ENCODE data around the gene MGARP.

Gene MGARP

DNA sequence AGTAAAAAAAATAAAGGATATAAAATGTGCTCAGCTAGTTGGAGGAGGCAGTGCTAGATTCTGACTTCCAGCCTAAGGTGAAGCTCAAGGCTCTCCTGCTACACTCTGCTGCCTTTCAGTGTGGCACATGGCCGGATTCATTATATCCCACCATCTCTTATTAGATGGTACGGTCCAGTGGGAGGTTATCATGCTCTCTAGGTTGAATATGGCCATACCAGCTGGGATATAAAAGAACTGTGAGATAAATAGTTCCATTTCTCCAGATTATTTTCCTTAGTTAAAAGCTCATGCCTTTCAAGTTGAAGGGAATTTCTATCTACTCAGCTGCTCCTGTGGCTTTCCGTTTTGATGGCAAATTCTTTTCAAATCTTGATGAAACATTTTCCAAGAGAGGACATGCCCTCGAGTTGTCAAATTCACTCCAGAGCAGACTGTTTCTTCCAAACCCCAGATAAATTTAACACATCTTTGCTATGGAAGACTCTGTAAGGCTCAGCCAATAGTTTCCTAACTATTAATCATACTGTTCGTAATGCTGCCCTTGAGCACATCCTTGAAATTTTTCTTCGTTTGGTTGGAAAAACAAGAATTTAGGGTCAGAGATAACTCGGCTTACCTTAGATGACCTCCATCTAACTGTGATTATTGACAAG is 2.2 kb upstream of the MGARP start:
- Histone ChIP-seq H3K4me3 (no peak overlapping the region), H3K36me3 (peaks cover 6 to 28% (median 21%) of the 10 kb centered on the region in 11 experiments; a peak in 17 of 22 replicates), H3K9me3 (replicated peaks in 1 of 11) (peaks cover 23 to 42% (median 31%) of the 10 kb centered on the region in 11 experiments), H3K4me1 (peaks cover 0 to 8% (median 0%) of the 10 kb centered on the region in 10 experiments; a peak in 4 of 20 replicates), H4K20me1 (no peaks in the 10 kb centered on the region), H3K4me2 (no peak overlapping the region), H3K9ac (no peak overlapping the region), H3K27me3 (no peaks in the 10 kb centered on the region), H3K27ac (no peak overlapping the region)
- no peak for TF ChIP-seq Cebpa-rat (IDR thresholded peaks at IDR 0.05)

DNA sequence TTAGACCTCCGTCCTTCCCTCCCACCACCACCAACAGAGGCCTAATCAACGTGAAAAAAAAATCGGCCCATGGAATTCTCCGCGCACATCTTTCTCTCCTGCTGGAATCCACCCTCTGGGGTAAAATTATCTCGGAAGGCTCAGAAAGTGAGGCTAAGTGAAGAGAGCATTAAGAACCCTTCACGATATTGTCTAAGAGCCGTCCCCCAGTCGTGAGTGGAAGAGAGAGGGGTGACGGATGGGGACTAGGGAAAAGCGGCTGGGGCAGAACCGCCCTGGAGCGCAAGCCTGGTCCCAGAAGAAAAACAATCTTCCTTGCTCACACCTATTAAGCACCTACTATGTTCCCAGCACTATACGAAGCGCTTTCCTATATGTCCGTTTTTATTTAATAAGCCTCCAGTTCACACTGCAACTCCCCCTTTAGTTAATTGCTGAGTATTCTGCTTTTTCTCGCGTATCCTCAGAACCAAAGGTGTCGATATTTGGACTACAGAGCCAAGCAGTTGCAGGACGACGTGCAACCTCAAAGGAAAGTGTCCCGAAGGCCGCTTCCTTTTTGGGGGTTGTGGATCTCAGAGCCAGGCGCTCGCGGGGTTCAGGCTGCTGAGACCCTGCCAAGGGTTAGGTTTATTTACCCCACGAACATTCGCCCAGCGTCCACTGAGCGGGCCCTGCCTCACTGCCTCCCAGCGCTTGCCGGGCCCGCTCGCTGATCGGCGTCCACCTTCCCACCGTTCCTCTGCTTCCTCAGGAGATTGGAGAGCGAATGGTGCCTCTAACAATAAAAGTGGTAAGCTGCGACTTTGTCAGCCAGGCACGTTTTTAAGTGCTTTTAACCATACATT is 889 bp downstream of the MGARP start:
- Histone ChIP-seq H3K4me1 (peaks cover 0 to 8% (median 0%) of the 10 kb centered on the region in 10 experiments; a peak in 4 of 20 replicates), H3K36me3 (peaks cover 0 to 1% (median 0%) of the 10 kb centered on the region in 11 experiments; a peak in 3 of 22 replicates), H3K4me3 (no peak overlapping the region), H3K9me3 (replicated peaks in 1 of 11) (peaks cover 12 to 21% (median 16%) of the 10 kb centered on the region in 11 experiments), H3K27ac (no peak overlapping the region), H3K27me3 (no peaks in the 10 kb centered on the region), H3K4me2 (no peak overlapping the region), H4K20me1 (no peaks in the 10 kb centered on the region), H3K9ac (no peak overlapping the region)
- TF ChIP-seq Cebpa-rat (IDR thresholded peaks at IDR 0.05), result no peak

DNA sequence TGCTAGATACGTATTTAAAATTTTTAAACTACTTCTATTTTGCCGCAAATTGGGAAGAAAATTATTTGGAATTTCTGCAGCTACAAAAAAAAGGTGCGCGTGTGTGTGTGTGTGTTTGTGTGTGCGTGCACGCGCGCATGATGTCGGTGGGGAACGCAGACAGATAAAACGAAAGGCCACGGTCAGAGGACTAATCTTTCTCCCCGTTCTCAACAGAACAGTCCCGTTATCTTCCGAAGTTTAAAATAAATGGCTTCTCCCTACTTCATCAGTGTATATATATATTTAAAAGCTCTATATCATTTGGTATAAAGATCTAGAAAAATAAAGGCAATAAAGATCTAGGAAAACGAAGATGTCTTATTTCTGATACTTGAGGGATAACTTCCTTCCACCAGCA is 1.5 kb downstream of the MGARP start:
- TF ChIP-seq Cebpa-rat (IDR thresholded peaks at IDR 0.05), result no peak
- H3K36me3 ChIP-seq, result no peaks in the 10 kb centered on the region; a peak in 1 of 22 replicates
- H3K9ac ChIP-seq, result no peak overlapping the region
- H4K20me1 ChIP-seq, result no peaks in the 10 kb centered on the region
- no peak overlapping the region for H3K4me2 ChIP-seq
- no peak overlapping the region for H3K27ac ChIP-seq
- H3K9me3 ChIP-seq (replicated peaks in 1 of 11), result peaks cover 10 to 19% (median 16%) of the 10 kb centered on the region in 11 experiments
- no peak overlapping the region for H3K4me3 ChIP-seq
- peaks cover 0 to 4% (median 0%) of the 10 kb centered on the region in 10 experiments; a peak in 4 of 20 replicates for H3K4me1 ChIP-seq
- H3K27me3 ChIP-seq, result no peaks in the 10 kb centered on the region

DNA sequence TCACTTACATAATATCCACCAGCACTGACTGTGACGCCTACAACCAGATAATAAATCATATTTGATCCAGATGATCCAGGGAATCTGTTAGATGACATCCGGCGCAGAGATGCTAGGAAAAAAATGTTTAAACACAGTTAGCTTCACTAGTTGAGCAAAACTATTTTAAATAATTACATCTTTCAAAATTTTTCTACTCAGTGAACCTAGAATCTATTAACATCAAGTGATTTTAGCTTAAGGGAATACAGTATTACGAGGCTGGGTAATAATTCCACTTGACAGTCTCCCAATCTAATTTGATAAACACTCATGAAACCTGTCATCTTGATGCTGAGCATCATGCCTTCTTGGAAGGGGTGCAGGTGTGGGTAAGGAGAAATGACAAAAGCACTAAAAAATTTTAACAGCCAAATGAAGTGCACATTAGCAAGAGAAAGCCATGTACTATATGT is 4.7 kb downstream of the MGARP start:
- no peaks in the 10 kb centered on the region for H4K20me1 ChIP-seq
- H3K4me2 ChIP-seq, result no peak overlapping the region
- no peak overlapping the region for H3K27ac ChIP-seq
- no peak overlapping the region for H3K4me3 ChIP-seq
- no peaks in the 10 kb centered on the region for H3K27me3 ChIP-seq
- peaks cover 10 to 19% (median 14%) of the 10 kb centered on the region in 11 experiments for H3K9me3 ChIP-seq (replicated peaks in 1 of 11)
- H3K4me1 ChIP-seq, result no peaks in the 10 kb centered on the region
- no peak for TF ChIP-seq Cebpa-rat (IDR thresholded peaks at IDR 0.05)
- H3K36me3 ChIP-seq, result no peaks in the 10 kb centered on the region; a peak in 1 of 22 replicates
- H3K9ac ChIP-seq, result no peak overlapping the region

DNA sequence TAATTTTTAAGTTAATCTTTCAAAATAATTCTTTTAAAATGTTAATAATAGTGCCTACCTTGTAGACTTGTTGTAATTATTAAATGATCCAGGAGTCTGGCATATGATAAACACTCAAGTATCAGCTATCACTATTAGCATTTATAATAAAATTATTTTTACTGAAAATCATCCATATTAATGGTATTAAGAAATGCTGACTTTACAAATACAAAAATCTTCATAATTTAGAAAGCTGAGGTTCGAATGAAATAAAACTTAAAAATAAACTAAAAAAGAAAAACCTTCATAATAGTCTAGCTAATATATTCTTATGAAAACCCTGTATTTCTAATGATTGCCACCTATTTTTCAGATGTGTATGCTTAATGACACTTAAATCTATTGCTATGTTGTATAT is 5.2 kb downstream of the MGARP start:
- Histone ChIP-seq H3K36me3 (no peaks in the 10 kb centered on the region; a peak in 1 of 22 replicates), H3K4me1 (no peaks in the 10 kb centered on the region), H3K4me3 (no peak overlapping the region), H3K27ac (no peak overlapping the region), H3K9ac (no peak overlapping the region), H3K9me3 (replicated peaks in 1 of 11) (peaks cover 5 to 14% (median 10%) of the 10 kb centered on the region in 11 experiments; a peak in 21 of 22 replicates), H4K20me1 (no peaks in the 10 kb centered on the region), H3K4me2 (no peak overlapping the region), H3K27me3 (no peaks in the 10 kb centered on the region)
- TF ChIP-seq Cebpa-rat (IDR thresholded peaks at IDR 0.05), result no peak

DNA sequence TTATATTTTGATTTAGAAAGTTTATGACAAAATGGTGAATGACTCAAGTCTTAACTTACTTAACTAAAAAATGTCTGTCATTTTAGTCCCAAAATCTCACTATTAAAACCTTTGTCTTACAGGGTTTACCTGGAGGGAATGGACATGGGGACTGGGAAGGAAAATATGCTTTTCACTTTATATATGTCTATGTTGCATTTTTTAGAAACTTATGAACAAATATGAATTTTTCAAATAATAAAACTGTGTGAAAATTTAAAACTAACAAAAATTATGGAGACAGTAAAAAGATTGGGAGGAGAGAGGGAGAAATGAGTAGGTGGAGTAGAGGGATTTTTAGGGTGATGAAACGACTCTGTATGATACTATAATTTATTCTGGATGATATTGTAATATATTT is 6.2 kb downstream of the MGARP start:
- Histone ChIP-seq H3K27me3 (no peaks in the 10 kb centered on the region), H3K9me3 (replicated peaks in 1 of 11) (peaks cover 0 to 4% (median under 1%) of the 10 kb centered on the region in 11 experiments; a peak in 8 of 22 replicates), H3K9ac (no peak overlapping the region), H3K27ac (no peak overlapping the region), H3K4me3 (no peak overlapping the region), H3K4me2 (no peak overlapping the region), H3K4me1 (no peaks in the 10 kb centered on the region), H4K20me1 (no peaks in the 10 kb centered on the region), H3K36me3 (no peaks in the 10 kb centered on the region)
- no peak for TF ChIP-seq Cebpa-rat (IDR thresholded peaks at IDR 0.05)

DNA sequence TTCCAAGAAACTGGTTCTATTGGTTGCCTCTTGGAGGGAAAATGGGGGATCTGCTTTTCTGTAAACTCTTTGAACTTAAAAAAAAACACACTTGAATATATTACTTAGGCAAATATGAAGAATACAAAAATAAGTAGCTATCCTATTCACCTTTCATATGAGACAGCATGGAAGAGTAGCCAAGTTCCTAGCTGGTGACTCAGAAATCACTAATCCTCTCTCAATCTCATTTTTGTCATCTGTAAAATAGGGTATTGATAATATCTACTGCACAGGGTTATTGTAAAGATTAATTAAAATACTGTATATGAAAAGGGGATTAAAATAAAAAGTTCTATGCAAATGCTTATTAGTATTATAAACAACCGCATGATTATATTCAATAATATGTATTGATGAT is 12.7 kb downstream of the MGARP start:
- H3K4me1 ChIP-seq, result peaks cover 25 to 37% (median 35%) of the 10 kb centered on the region in 10 experiments
- H3K27ac ChIP-seq, result peak overlapping the region in 8 of 11 experiments; percentile 54 to 79 (median 74); a peak in 14 of 22 replicates
- H3K27me3 ChIP-seq, result no peaks in the 10 kb centered on the region
- no peak for TF ChIP-seq Cebpa-rat (IDR thresholded peaks at IDR 0.05)
- H3K9ac ChIP-seq, result peak overlapping the region in 6 of 11 experiments; percentile 59 to 64 (median 61); a peak in 8 of 22 replicates
- H4K20me1 ChIP-seq, result no peaks in the 10 kb centered on the region
- H3K36me3 ChIP-seq, result no peaks in the 10 kb centered on the region
- H3K4me3 ChIP-seq, result peak overlapping the region in 2 of 10 experiments; percentile 34 to 38; a peak in 1 of 20 replicates
- H3K9me3 ChIP-seq (replicated peaks in 1 of 11), result no peaks in the 10 kb centered on the region
- peak overlapping the region; percentile 51 to 82 (median 71); a peak in 21 of 22 replicates for H3K4me2 ChIP-seq

DNA sequence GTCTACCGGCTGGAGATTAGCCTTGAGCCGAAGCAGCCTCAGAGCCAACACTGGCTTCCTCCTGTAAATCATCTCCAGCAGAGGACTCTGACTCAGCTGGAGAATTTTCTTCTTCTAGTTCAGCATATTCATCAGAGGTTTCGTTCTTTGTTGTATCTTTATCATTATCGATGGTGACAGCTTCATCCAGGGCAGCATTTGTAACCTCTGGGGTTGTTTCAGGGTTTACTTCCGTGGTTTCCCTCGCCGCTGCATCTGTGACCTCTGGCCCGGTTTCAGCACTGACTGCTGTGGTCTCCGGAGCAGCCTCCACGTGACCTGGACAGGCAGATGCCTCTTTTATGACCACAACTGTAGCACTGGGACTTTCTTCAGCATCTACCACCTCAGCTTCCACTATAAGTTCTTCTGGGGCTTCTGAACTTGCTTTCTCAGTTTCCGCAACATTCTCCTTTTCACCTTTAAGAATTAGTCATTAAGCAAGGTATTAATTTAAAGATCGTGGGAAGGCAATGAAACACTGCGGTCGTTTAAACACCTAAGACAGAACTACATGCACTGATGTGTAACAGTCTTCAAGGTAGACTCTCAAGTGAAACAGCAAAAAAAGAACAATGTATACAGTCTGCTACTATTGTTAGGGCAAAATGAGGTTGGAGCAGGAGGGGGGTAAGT is 13.3 kb downstream of the MGARP start:
- Histone ChIP-seq H3K27ac (peak overlapping the region; percentile 6 to 79 (median 72); a peak in 20 of 22 replicates), H3K36me3 (no peaks in the 10 kb centered on the region), H3K27me3 (no peaks in the 10 kb centered on the region), H3K4me2 (peak overlapping the region; percentile 51 to 82 (median 71)), H3K9me3 (replicated peaks in 1 of 11) (no peaks in the 10 kb centered on the region), H3K4me3 (peak overlapping the region; percentile 34 to 54 (median 40); a peak in 15 of 20 replicates), H4K20me1 (no peaks in the 10 kb centered on the region), H3K9ac (peak overlapping the region; percentile 26 to 64 (median 60); a peak in 20 of 22 replicates), H3K4me1 (peaks cover 25 to 37% (median 35%) of the 10 kb centered on the region in 10 experiments)
- TF ChIP-seq Cebpa-rat (IDR thresholded peaks at IDR 0.05), result 0 out of 22 replicates have a peak, but pooled peaks of 1 of the 11 experiments have one; percentile 19
